OCI-LY1 (cell line): ENCODE measurements around the gene NDUFA12.

ENCODE experiments used
- EZH2 ChIP-seq: fragments of 200-600 bp; sonication (generic), shearing (Covaris generic); IDR thresholded peaks from 2 replicates; pipeline ENCODE4 v1.8.0; 2017; ENCODE audit warnings: borderline replicate concordance, mixed run types, mild to moderate bottlenecking, antibody characterized with exemption, low read length, moderate library complexity, mixed read lengths
- TF ChIP-seq, protein P1 (sequence below): fragments of 200-600 bp; sonication (generic), shearing (Covaris generic); IDR thresholded peaks from 2 replicates; pipeline ENCODE4 v1.5.1; 2017; ENCODE audit warnings: mild to moderate bottlenecking, antibody characterized with exemption, low read length, moderate library complexity, mixed read lengths

DNA sequence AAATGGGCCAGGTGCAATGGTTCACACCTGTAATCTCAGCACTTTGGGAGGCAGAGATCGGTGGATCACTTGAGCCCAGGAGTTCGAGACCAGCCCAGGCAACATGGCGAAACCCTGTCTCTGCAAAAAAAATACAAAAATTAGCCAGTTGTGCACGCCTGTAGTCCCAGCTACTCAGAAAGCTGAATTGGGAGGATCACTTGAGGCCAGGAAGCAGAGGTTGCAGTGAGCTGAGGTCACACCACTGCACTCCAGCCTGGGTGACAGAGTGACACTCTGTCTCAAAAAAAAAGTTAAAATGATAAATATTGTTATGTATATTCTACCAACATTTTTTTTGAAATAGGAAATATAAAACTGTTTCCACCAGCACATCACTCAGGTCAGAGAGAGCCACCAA, 64.9 kb downstream of the NDUFA12 start:
- no peak for TF ChIP-seq EZH2
- TF ChIP-seq, protein P1, sequence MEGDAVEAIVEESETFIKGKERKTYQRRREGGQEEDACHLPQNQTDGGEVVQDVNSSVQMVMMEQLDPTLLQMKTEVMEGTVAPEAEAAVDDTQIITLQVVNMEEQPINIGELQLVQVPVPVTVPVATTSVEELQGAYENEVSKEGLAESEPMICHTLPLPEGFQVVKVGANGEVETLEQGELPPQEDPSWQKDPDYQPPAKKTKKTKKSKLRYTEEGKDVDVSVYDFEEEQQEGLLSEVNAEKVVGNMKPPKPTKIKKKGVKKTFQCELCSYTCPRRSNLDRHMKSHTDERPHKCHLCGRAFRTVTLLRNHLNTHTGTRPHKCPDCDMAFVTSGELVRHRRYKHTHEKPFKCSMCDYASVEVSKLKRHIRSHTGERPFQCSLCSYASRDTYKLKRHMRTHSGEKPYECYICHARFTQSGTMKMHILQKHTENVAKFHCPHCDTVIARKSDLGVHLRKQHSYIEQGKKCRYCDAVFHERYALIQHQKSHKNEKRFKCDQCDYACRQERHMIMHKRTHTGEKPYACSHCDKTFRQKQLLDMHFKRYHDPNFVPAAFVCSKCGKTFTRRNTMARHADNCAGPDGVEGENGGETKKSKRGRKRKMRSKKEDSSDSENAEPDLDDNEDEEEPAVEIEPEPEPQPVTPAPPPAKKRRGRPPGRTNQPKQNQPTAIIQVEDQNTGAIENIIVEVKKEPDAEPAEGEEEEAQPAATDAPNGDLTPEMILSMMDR, result no peak
